GM18858 (cell line): ENCODE data around the gene LEAP2.

ENCODE experiments used
- ATAC-seq: cut with Tn5 transposase; IDR thresholded peaks from one replicate; pipeline ENCODE4 v1.9.1; 2021; ENCODE audit not compliant: unreplicated experiment

The LEAP2 gene

DNA sequence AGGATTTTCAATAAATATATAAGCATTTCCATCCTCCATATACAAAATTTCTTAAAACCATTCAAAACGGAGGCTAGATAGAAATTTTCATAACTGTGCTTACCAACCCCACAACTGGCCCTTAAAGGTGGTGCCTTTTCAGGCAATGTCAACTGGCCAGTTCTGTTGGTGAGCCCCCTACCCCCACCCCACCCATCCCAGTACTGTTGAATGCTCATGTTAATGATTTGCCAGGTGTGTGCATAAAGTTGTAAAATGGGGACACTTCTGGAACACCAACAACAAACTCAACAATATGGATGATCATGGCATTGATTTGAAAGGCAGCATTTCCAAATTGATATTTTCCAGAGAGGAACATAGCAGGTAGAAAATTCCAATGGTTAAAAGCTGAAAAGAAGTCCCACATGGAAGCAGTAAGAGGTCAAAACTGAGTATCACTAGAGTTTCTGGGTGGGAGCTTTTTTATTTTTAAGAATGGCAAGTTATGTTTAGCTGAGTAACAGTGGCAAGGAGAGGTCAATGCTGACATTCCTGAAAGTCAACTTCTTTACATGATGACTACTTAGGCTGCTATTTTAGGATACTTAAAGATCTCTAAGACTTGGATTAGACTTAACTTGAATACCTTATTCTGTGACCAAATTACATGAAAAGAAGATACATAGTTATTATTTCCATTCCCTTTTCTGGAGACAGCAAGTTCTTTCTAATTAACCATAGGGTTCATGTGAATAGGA, 2.7 kb downstream of the LEAP2 start:
- ATAC-seq = no peak

DNA sequence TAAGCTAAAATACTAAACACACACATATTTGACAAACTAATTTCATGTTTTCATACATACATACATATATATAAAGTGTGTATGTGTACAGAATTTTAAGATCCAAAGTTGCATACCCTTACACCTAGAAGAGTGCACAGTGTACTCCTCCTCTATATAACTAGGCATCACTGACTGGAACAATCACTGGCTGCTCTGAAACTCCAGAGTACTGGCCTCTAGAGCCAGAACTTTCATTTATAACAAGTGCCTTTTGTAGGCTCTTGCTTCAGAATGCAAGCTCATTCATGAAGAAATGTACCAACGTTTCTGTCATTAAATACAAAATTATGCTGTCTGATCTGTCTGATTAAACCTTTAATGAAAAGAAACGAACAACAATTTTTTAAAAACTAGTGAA, 4.0 kb downstream of the LEAP2 start:
- no peak for ATAC-seq

DNA sequence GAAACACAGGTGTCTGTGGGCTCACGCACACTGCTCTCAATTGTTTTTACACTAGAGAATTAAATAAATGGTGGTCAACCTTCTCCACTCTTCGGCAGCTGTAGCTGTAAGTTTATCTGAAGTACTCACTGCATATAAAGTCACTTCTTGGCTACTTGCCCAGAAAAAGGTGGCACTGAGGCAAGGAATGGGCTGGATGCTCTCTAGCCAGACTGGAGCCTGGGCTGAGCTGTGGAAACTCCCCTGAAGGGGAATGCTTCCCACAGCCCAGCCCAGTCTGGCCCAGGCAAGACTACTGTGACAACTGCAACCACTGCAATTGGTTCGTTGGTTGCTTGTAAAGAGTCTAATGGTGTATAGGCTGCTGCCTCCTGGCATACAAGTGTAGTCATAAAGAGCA, 4.5 kb downstream of the LEAP2 start:
- no peak for ATAC-seq

DNA sequence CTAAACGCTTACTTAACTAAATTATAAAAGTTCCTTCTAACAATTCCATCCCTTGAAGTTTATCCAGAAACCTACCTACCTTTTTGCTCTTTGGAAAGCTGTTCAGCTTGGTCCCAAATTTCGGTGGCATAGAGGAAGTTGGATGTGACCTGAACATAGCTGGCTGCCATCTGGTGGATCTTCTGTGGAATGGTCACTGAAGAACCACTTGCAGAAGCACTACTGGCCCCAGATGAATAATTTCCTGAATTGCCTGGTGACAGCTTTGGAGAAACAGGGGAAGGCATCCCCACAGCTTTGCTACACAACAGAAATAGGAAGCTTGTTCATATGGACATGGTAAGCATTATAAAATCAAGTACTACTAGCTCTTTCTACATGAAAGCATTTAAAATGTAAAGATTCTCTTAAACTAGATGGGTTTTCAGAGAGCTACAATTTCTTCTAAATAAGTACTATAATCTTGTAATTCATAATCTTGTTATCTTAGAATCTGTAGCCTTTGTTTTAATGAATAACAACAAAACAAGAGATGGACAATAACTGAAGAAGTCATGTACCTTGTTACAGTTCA, 9.9 kb downstream of the LEAP2 start:
- ATAC-seq = no peak

DNA sequence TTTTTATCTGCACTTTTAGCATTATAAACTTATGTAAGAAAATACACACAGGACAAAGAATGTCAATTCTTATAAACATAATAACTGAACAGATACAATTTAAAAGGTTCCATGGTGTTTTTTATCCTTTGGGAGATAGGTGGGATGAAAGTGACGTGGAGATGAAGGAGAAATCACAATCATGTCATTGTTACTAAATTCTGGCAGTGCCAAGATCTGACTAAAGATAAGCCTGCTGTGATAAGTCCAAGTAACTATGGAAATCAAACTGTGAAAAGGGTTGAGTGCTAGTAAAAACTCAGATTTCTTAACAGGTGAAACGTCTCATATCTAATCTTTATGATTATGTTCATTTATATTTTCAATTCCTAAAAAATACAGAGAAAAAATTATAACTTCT, 11.1 kb downstream of the LEAP2 start:
- no peak for ATAC-seq

DNA sequence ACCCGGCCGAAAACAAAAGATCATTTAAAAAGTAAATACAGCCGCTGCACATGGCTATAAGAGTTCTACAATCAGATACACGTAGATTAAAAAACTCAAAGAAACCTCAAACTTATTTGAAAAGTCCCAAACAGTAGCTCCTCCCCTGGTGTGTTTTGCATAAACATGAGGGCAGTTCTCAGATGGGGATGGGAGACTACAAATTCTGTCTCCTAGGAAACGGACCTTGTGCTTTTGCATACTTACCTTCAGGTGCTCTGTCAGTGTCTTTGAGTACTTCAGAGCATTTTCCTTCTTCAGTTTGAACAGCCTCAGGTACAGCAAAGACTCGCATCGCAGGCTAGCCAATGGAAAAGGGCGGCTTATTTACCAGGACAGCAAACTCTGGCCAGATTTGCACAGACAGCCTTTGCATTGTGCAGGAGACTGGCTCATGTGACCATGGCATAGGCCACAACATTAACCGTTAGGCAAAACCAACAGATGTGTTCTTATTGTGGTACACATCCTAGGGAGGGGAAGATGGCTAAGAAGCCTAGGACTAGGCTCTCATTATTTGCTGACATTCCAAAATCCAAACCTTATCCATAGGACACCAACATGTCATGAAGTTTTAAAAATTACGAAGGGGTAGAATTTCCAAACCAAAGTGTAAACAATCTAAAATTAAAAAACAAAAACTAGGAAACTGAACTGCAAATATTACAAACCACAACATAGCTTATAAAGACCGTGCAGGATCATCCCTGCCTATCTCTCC, 12.8 kb downstream of the LEAP2 start:
- no peak for ATAC-seq

DNA sequence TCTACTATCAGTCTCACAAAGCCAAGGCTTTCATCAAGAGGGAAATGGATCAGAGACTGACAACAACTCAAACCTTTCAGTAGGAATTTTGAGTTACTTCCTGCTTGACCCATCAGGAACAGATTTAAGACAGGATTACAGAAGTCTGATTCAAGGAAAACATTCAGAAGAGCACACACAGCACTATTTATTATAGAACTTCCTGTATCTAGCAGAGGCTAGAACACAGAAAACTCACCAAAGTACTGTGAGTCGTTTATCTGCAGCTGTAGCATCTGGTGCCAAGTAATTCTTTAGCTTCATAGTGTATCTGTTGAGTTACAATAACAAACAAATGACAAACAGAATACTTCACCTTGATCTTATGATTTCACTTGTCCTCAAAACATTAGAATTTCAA, 13.8 kb downstream of the LEAP2 start:
- no peak for ATAC-seq

DNA sequence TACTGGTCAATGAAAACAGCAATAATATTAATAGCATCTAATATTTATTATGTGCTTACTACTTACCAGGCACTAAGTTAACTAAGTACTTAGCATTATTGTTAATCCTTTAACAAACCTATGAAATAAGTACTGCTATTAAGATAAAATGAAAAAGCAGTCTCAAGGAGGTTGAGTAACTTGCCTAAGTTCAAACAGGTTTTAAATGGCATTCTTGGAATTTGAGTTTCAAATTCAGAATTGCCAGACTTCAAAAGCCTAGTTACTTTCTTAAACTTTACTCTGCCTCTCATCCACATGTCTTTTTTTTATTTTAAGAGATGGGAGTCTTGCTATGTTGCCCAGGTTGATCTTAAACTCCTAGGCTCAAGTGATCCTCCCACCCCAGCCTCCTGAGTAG, 16.0 kb downstream of the LEAP2 start:
- no peak for ATAC-seq

DNA sequence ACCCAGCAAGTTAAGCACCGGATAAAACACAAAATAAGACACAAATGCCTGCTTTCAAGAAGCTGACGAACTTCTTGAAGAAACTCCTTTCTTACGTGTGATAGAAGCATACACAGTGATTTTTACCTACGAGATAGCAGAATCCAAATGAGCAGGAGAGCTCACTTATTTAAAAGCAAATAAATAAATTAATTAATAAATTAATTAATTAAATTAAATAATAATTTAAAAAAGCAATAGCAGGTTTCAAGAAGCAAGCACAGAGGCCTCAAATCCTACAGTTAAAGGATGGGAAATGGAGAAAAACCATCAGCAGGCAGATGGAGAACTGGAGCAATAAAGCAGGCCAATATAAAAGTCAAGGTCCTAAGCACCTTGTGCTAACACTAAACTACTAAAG, 17.3 kb downstream of the LEAP2 start:
- ATAC-seq = no peak

DNA sequence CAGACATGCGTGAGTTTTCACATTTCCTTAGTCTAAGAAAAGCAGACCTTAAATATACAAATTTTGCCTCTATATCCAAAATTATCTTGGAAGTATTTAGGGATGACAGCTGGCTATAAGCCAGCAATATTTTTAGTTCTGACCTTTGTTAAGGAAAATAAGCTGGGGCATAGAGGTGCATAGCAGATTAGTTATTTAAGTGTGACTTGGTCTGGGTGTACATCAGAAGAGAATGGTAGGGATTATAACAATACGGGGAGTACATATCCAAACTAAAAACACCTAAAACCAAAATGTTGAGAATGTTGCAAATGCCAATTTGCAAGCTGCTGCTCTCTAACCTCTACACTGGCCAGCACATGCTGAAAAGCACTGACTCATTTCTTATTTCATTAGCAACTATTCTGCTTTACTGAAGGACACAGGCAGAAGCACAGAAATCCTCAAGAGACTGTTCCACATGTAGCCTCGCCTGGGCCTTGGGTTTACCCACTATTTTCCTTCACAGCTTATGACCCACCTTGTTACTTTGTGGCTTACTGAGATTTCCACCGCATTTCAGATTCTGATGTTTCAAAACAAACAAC, 22.3 kb downstream of the LEAP2 start:
- ATAC-seq = no peak

DNA sequence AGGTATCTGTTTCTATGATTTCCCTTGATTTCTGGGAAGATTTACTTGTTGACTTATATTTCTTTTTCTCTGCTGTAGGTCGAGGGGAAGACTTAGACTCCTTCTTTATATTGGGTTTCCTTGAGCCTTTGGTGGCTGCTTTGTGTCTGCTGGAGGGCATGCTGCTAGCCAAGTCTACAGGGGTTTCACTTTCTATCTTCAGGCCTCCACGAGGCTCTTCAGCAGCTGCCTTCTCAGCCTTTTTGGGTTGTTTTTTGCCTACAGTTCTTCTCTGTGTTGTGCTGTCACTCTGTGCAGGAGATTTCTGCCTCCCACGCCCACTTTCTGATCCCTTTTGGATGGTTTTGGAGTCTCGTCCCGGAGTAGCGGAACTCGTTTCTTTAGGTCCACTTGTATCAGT, 23.2 kb downstream of the LEAP2 start:
- no peak for ATAC-seq

DNA sequence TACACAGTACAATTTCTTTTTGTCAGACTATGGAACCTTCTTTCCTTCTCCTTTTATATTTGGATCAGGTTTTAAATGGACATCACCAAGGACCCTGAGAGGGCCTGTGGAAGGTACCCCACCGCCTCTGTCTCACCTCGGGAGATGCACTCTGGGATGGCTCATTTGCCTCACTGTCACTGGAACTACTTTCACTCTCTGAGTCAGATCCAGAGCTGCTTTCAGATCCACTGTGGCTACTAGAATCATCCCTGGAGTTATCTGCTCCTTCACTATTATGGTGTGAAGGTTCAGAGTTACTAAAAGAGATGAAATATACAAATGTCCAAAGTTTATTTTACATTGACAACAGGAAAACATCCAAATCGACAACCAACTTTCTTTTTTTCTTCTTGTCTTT, 24.6 kb downstream of the LEAP2 start:
- no peak for ATAC-seq

DNA sequence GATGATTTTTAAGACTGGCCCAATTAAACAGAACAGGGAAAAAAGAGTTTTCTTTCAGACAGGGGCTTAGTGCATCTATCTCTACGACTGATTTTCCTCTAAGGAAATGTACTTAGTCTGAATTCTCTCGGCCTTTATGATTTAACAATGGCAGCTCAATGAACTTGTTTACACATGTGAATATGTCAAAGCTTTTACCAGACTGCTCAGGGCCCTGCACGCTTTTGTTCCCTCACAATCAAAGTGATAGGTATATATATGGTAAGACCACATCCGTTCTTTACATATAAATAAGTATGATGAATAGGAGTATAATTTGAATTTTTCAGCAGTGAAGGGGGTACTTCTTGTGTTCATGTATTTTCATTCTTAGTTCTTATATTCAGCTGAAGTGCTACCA, 27.6 kb downstream of the LEAP2 start:
- no peak for ATAC-seq

DNA sequence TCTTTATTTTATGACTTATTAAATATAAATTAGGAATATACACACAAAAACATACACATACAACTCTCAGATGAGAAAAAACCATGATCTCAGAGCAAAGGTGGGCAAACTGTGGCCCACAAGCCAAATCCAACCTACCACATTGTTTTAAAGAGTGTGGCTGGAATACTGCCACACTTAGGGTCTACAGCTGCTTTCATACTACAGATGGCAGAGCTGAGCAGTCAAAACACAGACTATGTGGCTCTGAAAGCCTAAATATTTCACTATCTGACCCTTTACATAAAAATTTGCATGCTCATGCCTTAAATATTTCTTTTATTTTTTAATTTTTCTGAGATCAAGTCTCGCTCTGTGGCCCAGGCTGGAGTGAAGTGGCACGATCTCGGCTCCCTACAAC, 28.3 kb downstream of the LEAP2 start:
- no peak for ATAC-seq

DNA sequence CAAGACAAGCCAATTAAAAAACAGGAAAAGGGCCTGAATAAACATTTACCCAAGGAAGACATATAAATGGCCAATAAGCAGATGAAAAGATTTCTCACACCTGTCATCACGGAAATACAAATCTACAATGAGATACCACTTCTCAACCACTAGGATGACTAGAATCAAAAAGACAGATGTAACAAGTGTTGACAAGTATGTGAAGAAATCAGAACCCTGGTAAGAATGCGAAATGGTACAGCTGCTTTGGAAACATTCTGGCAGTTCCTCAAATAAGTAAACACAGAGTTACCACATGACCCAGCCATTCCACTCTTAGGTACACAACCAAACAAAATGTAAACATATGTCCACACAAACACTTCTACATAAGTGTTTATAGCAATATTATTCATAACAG, 32.5 kb downstream of the LEAP2 start:
- no peak for ATAC-seq

DNA sequence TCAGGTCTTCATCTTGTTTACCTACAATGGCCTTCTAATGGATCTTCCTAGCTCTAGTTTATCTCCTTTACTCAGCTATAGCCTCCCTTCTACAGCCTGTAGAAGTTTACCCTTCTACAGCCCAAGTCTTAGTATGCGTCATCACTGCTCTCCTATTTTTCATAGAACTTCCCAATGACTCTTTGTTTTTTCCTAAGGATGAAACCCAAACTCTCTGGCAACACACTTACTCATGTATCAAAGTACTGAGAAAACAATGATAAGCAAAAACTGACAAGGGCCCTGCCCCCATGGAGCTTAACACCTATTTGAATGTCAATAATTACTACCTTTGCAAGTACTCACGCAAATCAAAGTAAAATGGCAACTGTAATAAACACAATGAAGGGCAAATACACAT, 33.7 kb downstream of the LEAP2 start:
- no peak for ATAC-seq

DNA sequence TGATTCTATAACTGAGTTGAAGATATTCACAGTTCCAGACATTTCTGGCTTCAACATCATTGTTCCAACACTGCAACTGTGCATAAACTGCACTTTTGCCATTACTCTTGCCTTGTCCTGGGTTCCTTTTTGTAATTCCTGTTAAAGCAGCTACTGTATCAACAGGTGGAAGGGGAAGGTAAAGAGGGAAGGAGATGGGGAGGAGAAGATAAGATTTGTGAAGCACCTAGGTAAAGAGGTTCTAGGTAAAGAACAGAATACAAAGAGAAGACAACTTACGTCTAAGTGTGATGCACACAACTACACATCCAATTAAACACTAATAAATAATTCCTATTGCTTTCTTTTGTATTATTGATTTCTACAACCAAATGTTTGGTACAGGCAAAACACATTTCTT, 36.2 kb downstream of the LEAP2 start:
- no peak for ATAC-seq

DNA sequence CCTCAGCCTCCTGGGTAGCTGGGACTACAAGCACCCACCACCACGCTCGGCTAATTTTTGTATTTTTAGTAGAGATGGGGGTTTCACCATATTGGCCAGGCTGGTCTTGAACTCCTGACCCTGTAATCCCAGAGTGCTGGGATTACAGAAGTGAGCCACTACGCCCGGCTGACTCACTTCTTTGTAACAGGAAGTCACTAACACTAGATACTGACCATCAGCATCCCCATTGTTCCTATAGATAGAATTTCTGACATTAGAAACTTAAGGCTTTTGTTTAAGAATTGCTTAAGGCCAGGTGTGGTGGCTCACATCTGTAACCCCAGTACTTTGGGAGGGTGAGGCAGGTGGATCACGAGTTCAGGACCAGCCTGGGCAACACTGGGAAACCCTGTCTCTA, 42.2 kb downstream of the LEAP2 start:
- no peak for ATAC-seq

DNA sequence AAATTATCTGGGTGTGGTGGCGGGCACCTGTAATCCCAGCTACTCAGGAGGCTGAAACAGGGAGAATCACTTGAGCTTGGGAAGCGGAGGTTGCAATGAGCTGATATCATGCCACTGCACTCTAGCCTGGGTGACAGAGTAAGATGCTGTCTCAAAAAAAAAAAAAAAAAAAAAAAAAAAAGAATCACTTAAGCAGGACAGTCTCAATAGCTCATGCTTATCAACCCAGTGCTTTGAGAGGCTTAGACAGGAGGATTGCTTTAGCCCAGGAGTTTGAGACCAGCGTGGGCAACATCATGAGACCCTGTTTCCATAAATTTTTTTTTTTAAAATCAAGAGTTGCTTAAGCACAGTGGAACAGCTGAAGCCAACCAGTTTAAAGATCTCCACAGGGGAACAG, 42.6 kb downstream of the LEAP2 start:
- no peak for ATAC-seq
